ENCODE results near the gene VSTM4.

DNA sequence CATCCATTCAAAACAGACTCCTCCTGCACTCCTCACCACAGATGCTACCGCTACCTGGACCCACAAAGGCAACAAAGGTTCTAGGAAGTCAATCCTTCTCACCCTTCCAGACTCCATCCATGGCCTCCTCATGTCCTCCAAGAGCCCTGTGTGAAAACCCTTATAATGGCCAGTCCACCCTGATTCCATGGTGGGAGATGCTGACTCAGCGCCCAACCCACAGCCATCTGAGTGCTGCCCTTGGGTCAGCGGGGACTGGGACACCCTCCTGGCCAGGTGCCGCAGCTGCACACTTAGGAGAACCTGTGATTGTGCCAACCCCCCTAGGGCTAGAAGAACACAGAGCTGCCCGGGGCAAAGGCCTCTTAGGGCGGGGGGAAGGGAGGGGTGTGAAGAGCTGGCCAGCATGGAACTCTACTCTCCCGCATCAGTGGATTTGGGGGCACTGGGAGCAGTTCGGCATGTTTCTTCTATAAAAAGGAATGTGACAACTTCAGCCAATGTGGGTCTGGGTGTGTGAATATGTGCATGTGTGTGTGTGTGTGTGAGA is 47.5 kb upstream of the VSTM4 start:
- no peak for TF ChIP-seq POLR2A (IDR thresholded peaks at IDR 0.05)
- TF ChIP-seq, protein P1, sequence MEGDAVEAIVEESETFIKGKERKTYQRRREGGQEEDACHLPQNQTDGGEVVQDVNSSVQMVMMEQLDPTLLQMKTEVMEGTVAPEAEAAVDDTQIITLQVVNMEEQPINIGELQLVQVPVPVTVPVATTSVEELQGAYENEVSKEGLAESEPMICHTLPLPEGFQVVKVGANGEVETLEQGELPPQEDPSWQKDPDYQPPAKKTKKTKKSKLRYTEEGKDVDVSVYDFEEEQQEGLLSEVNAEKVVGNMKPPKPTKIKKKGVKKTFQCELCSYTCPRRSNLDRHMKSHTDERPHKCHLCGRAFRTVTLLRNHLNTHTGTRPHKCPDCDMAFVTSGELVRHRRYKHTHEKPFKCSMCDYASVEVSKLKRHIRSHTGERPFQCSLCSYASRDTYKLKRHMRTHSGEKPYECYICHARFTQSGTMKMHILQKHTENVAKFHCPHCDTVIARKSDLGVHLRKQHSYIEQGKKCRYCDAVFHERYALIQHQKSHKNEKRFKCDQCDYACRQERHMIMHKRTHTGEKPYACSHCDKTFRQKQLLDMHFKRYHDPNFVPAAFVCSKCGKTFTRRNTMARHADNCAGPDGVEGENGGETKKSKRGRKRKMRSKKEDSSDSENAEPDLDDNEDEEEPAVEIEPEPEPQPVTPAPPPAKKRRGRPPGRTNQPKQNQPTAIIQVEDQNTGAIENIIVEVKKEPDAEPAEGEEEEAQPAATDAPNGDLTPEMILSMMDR (IDR thresholded peaks at IDR 0.05 in 4 of 5, conservative IDR thresholded peaks at IDR 0.05 in 1 of 5): no peak
